SK-N-SH treated with all-trans-retinoic acid at 6 μM for 48 hours (cell line): ENCODE results near the gene MYO3B.

Source experiments
- ATAC-seq: fragments of 200-7000 bp; cut with Tn5 transposase; 3 replicates; pipeline ENCODE4 v1.9.1; 2020; ENCODE audit warnings: mild to moderate bottlenecking, moderate library complexity
- ARNTL ChIP-seq: fragments of 450-650 bp; formaldehyde crosslinking; IDR thresholded peaks from 2 replicates; pipeline ENCODE4 v1.5.0; 2020; ENCODE audit warnings: low read depth, mild to moderate bottlenecking, moderate library complexity, borderline replicate concordance
- BACH2 ChIP-seq: fragments of 250-450 bp; sonication (Bioruptor Pico); IDR thresholded peaks from 2 replicates; pipeline ENCODE4 v1.9.0; 2021; ENCODE audit warnings: mild to moderate bottlenecking, borderline replicate concordance
- CSRNP3 ChIP-seq: fragments of 250-450 bp; sonication (Bioruptor Pico); IDR thresholded peaks from 2 replicates; pipeline ENCODE4 v1.5.1; 2021; ENCODE audit warnings: mild to moderate bottlenecking, moderate library complexity
- ESRRG ChIP-seq: fragments of 250-450 bp; sonication (Bioruptor Pico); IDR thresholded peaks from 2 replicates; pipeline ENCODE4 v1.6.1; 2021; ENCODE audit warnings: mild to moderate bottlenecking
- GLIS3 ChIP-seq: fragments of 250-450 bp; sonication (Bioruptor Pico); IDR thresholded peaks from 2 replicates; pipeline ENCODE4 v1.5.0; 2020; ENCODE audit warnings: mild to moderate bottlenecking, moderate library complexity
- ISL1 ChIP-seq: fragments of 250-450 bp; sonication (Bioruptor Pico); IDR thresholded peaks from 2 replicates; pipeline ENCODE4 v2.1.2; 2022; ENCODE audit warnings: mild to moderate bottlenecking, moderate library complexity
- OSR1 ChIP-seq: fragments of 250-450 bp; sonication (Bioruptor Pico); IDR thresholded peaks from 2 replicates; pipeline ENCODE4 v1.8.0; 2022; ENCODE audit warnings: moderate library complexity, mild to moderate bottlenecking, inconsistent platforms
- RARB ChIP-seq: fragments of 250-450 bp; sonication (Bioruptor Pico); IDR thresholded peaks from 2 replicates; pipeline ENCODE4 v1.8.0; 2021; ENCODE audit warnings: mild to moderate bottlenecking, moderate library complexity
- SNAI2 ChIP-seq: fragments of 250-450 bp; sonication (Bioruptor Pico); IDR thresholded peaks from 2 replicates; pipeline ENCODE4 v1.5.0; 2020; ENCODE audit warnings: mild to moderate bottlenecking, moderate library complexity
- TCF4 ChIP-seq: fragments of 250-450 bp; sonication (Bioruptor Pico); IDR thresholded peaks from 2 replicates; pipeline ENCODE4 v1.8.0; 2021; ENCODE audit warnings: mild to moderate bottlenecking, moderate library complexity, borderline replicate concordance
- TOX ChIP-seq: fragments of 250-450 bp; sonication (Bioruptor Pico); IDR thresholded peaks from 2 replicates; pipeline ENCODE4 v1.8.0; 2021; ENCODE audit warnings: mild to moderate bottlenecking, moderate library complexity, borderline replicate concordance
- TSHZ2 ChIP-seq: fragments of 250-450 bp; sonication (Bioruptor Pico); IDR thresholded peaks from 2 replicates; pipeline ENCODE4 v1.5.0; 2020; ENCODE audit warnings: mild to moderate bottlenecking, moderate library complexity
- ZC3H10 ChIP-seq: fragments of 250-450 bp; sonication (Bioruptor Pico); IDR thresholded peaks from 2 replicates; pipeline ENCODE4 v1.5.1; 2021; ENCODE audit warnings: mild to moderate bottlenecking, moderate library complexity
- ZFP30 ChIP-seq: fragments of 450-650 bp; formaldehyde crosslinking; IDR thresholded peaks from 2 replicates; pipeline ENCODE4 v1.5.0; 2022; ENCODE audit warnings: mild to moderate bottlenecking, moderate library complexity
- ZNF8 ChIP-seq: fragments of 450-650 bp; formaldehyde crosslinking; IDR thresholded peaks from 2 replicates; pipeline ENCODE4 v1.5.0; 2020; ENCODE audit warnings: mild to moderate bottlenecking, moderate library complexity

The MYO3B gene

GRCh38 chr2:170222842-170223241 lies 44.9 kb downstream of the MYO3B start:
- TF ChIP-seq CSRNP3 (CRISPR knock-in tag) (no peak), OSR1 (CRISPR knock-in tag) (no peak), ZFP30 (no peak), GLIS3 (no peak), TOX (no peak), TSHZ2 (CRISPR knock-in tag) (no peak), ZNF8 (CRISPR knock-in tag) (no peak), TCF4 (CRISPR knock-in tag) (no peak), RARB (CRISPR knock-in tag) (no peak), BACH2 (CRISPR knock-in tag) (no peak), ESRRG (no peak), SNAI2 (CRISPR knock-in tag) (no peak), ISL1 (CRISPR knock-in tag) (no peak)

GRCh38 chr2:170224692-170225294 lies 46.8 kb downstream of the MYO3B start:
- TF ChIP-seq TCF4 (CRISPR knock-in tag) (peak; percentile 77), ISL1 (CRISPR knock-in tag) (peak; percentile 78), CSRNP3 (CRISPR knock-in tag) (no peak), SNAI2 (CRISPR knock-in tag) (no peak), TSHZ2 (CRISPR knock-in tag) (peak; percentile 32; the same call in 1 of the 2 replicates)
- ATAC-seq = peak; percentile 64

More at GRCh38 chr2:170222842-170223241, 44.9 kb downstream of the MYO3B start:
- ATAC-seq = no peak

- no peak for ATAC-seq
- no peak for TF ChIP-seq ZC3H10 (CRISPR knock-in tag)
Observed at GRCh38 chr2:170226216-170226615, 48.3 kb downstream of the MYO3B start.

- TF ChIP-seq BACH2 (CRISPR knock-in tag) (no peak), ISL1 (CRISPR knock-in tag) (no peak), ARNTL (CRISPR knock-in tag) (no peak), TSHZ2 (CRISPR knock-in tag) (no peak)
- no peak for ATAC-seq
Observed at GRCh38 chr2:170227507-170227947, 49.6 kb downstream of the MYO3B start.
